Measurements from ENCODE around the gene PITX1.

The PITX1 gene

DNA sequence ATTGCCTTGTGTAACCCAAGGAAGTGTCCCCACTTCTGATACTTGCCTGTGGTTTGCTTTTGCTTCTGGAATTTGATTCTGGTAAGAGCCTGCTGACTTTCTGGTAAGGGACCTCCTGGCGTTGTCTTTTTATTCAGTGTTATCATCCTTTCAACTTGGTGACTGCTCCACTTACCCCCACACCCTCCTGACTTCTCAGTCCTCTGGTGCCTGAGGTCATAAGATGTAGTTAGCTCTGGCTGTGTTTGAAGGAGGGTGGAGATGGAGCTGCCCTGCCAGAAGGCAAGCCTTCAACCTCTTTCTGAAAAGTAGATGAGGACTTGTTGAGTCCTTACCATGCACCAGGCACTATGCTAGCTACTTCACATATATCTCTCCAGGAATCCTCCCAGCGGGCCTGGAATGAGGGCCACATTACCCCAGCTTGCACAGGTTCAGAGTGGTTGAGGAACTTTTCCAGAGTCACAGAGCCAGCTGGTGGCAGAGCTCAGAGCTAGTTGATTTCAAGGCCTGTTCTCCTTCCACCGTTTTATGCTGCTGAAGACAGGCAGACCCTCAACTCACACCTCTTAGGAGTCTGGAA is 45.2 kb upstream of the PITX1 start:
- no peaks in the 10 kb centered on the region for H3K79me2 ChIP-seq (ENCODE audit: low read length)

GRCh38 chr5:135076801-135077200 is 42.8 kb upstream of the PITX1 start:
- Histone ChIP-seq H3K4me3 (ENCODE audit: low read length) (no peak overlapping the region), H3K79me2 (ENCODE audit: low read length) (no peaks in the 10 kb centered on the region), H2AFZ (ENCODE audit: low read length) (no peak overlapping the region), H3F3A (ENCODE audit: insufficient read depth, low read length) (peaks cover 5% of the 10 kb centered on the region; the same call in 1 of the 2 replicates), H3K27me3 (replicated peaks; ENCODE audit: insufficient read depth, low read length) (no peaks in the 10 kb centered on the region), H3K4me1 (ENCODE audit: low read length) (peaks cover 10% of the 10 kb centered on the region), H3K9me2 (replicated peaks; ENCODE audit: insufficient read depth, low read length) (no peaks in the 10 kb centered on the region), H3K4me2 (ENCODE audit: low read depth, low read length) (no peak overlapping the region), H3K36me3 (replicated peaks; ENCODE audit: insufficient read depth, low read length) (no peaks in the 10 kb centered on the region), H3K9ac (ENCODE audit: low read length) (no peak overlapping the region), H3K27ac (ENCODE audit: low read length) (no peak overlapping the region), H4K20me1 (ENCODE audit: insufficient read depth, low read length) (no peaks in the 10 kb centered on the region), H3K9me3 (replicated peaks; ENCODE audit: insufficient read depth, low read length) (no peaks in the 10 kb centered on the region)
- no peak for DNase-seq
- TF ChIP-seq EZH2phosphoT487 (IDR thresholded peaks at IDR 0.05; ENCODE audit: low read length) (no peak), EZH2 (optimal IDR thresholded peaks at IDR 0.05; ENCODE audit: low read depth, low read length) (no peak)
- TF ChIP-seq, protein P1, sequence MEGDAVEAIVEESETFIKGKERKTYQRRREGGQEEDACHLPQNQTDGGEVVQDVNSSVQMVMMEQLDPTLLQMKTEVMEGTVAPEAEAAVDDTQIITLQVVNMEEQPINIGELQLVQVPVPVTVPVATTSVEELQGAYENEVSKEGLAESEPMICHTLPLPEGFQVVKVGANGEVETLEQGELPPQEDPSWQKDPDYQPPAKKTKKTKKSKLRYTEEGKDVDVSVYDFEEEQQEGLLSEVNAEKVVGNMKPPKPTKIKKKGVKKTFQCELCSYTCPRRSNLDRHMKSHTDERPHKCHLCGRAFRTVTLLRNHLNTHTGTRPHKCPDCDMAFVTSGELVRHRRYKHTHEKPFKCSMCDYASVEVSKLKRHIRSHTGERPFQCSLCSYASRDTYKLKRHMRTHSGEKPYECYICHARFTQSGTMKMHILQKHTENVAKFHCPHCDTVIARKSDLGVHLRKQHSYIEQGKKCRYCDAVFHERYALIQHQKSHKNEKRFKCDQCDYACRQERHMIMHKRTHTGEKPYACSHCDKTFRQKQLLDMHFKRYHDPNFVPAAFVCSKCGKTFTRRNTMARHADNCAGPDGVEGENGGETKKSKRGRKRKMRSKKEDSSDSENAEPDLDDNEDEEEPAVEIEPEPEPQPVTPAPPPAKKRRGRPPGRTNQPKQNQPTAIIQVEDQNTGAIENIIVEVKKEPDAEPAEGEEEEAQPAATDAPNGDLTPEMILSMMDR (IDR thresholded peaks at IDR 0.05; ENCODE audit: low read length) = no peak

More for the DNA sequence above, 45.2 kb upstream of the PITX1 start:
- Histone ChIP-seq H3K9ac (ENCODE audit: low read length) (no peak overlapping the region), H3K27me3 (replicated peaks; ENCODE audit: insufficient read depth, low read length) (no peaks in the 10 kb centered on the region), H3K27ac (ENCODE audit: low read length) (no peak overlapping the region), H3F3A (ENCODE audit: insufficient read depth, low read length) (no peaks in the 10 kb centered on the region), H4K20me1 (ENCODE audit: insufficient read depth, low read length) (no peaks in the 10 kb centered on the region), H2AFZ (ENCODE audit: low read length) (no peak overlapping the region), H3K4me3 (ENCODE audit: low read length) (no peak overlapping the region), H3K9me3 (replicated peaks; ENCODE audit: insufficient read depth, low read length) (no peaks in the 10 kb centered on the region), H3K9me2 (replicated peaks; ENCODE audit: insufficient read depth, low read length) (no peaks in the 10 kb centered on the region), H3K4me1 (ENCODE audit: low read length) (no peaks in the 10 kb centered on the region), H3K36me3 (replicated peaks; ENCODE audit: insufficient read depth, low read length) (no peaks in the 10 kb centered on the region), H3K4me2 (ENCODE audit: low read depth, low read length) (no peak overlapping the region)
- TF ChIP-seq, protein P1 (IDR thresholded peaks at IDR 0.05; ENCODE audit: low read length) = no peak
- TF ChIP-seq EZH2 (optimal IDR thresholded peaks at IDR 0.05; ENCODE audit: low read depth, low read length) = no peak
- no peak for TF ChIP-seq EZH2phosphoT487 (IDR thresholded peaks at IDR 0.05; ENCODE audit: low read length)
- DNase-seq = no peak

- Histone ChIP-seq H3K36me3 (replicated peaks; ENCODE audit: insufficient read depth, low read length) (no peaks in the 10 kb centered on the region), H3K9me2 (replicated peaks; ENCODE audit: insufficient read depth, low read length) (no peaks in the 10 kb centered on the region), H3K27me3 (replicated peaks; ENCODE audit: insufficient read depth, low read length) (no peaks in the 10 kb centered on the region), H3K79me2 (ENCODE audit: low read length) (no peaks in the 10 kb centered on the region), H3K9ac (ENCODE audit: low read length) (no peak overlapping the region), H3K4me3 (ENCODE audit: low read length) (no peak overlapping the region), H2AFZ (ENCODE audit: low read length) (no peak overlapping the region), H3K4me1 (ENCODE audit: low read length) (peaks cover 10% of the 10 kb centered on the region), H3K9me3 (replicated peaks; ENCODE audit: insufficient read depth, low read length) (no peaks in the 10 kb centered on the region), H3K27ac (ENCODE audit: low read length) (no peak overlapping the region), H3F3A (ENCODE audit: insufficient read depth, low read length) (peaks cover 5% of the 10 kb centered on the region; the same call in 1 of the 2 replicates), H3K4me2 (ENCODE audit: low read depth, low read length) (no peak overlapping the region), H4K20me1 (ENCODE audit: insufficient read depth, low read length) (no peaks in the 10 kb centered on the region)
- no peak for DNase-seq
- TF ChIP-seq EZH2 (optimal IDR thresholded peaks at IDR 0.05; ENCODE audit: low read depth, low read length) (no peak), EZH2phosphoT487 (IDR thresholded peaks at IDR 0.05; ENCODE audit: low read length) (no peak)
- TF ChIP-seq, protein P1 (IDR thresholded peaks at IDR 0.05; ENCODE audit: low read length) = no peak
Observed at GRCh38 chr5:135076051-135076491, 42.0 kb upstream of the PITX1 start.

Measured in MM.1S (cell line).